VCaP (cell line): Measurements from ENCODE around the gene GH2.

Experiments used
- H3K27ac ChIP-seq: fragments of 450-650 bp; 2 replicates; pipeline ENCODE4 v1.5.1; 2017
- CTCF ChIP-seq: fragments of 450-650 bp; conservative IDR thresholded peaks from 2 replicates; pipeline ENCODE4 v1.5.1; 2017; ENCODE audit warnings: mild to moderate bottlenecking, moderate library complexity

Gene GH2

DNA sequence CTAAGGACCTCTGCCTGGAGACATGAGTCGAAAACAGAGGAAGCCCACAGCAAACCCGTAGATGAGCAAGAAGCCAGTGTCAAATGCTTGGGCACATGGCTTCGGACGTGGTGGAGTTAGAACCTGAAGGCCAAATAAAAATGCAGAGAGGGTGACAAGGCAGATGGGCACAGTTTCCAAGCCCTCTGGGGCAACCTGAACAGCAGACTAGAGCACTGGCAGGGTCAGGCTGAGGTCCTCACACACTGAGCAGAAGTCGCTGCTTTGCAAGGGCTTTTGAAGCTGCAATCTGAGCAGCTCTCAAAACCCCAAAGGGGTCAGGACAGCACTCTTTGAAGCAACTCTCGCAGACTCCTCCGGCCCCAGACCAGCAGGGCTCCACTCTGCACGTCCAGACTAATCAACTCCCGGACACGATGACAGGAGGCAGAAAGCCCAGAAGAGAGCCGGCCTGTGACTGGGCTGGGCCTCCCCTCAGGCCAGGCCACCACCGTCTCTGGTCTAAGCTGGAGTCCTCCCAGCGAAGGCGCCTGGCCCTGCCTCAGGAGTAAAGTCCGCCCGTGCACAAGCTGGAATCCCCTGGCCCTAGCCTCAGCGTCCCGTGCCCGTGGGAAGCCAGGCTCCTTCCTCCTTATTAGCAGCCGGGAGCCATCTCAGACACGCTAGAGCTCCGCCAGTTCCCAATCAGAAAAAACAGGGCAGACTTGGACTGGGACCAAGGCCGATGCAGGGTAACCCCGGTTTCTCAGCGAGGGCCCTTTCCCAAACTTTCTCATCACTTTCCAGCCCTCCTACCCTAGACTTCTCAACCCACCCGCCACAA, 40.2 kb downstream of the GH2 start:
- no peak for TF ChIP-seq CTCF
- peak overlapping the region; percentile 96 for H3K27ac ChIP-seq

DNA sequence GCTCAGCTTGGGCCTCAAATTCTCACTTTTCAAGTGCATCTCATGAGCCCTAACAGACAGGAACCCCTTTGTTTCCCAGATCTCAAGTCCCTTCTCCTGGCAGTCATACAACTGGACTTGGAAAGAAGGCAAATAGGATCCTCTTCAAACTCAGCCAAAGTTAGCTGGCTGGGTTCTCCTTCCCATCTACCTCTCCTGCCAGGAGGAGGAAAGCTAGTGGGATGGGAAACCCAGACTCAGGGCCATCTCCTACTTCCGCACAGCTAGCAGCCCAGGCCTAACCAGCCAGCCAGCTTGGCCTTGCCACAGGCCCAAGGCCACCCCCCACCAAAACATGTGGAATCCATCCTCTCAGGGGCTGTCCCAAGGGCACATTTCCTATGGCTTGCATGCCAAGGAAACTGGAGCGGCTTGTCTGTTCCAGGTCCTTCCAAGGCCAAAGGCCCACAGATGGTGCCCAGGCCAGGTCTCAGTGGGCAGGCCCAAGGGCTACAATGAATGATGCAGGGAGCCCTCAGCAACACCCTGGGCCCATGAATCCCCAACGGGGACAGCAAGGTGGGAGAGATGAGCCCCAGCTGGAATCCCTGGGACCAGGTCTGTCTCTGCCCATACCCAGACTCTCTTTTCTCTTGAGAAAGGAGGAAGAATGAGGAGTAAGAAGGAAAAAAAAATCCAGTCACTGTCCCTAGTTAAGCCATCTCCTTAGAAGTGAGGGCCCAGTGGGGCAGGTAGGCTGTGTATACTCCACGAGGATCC, 41.0 kb downstream of the GH2 start:
- peak overlapping the region; percentile 96 for H3K27ac ChIP-seq
- no peak for TF ChIP-seq CTCF

DNA sequence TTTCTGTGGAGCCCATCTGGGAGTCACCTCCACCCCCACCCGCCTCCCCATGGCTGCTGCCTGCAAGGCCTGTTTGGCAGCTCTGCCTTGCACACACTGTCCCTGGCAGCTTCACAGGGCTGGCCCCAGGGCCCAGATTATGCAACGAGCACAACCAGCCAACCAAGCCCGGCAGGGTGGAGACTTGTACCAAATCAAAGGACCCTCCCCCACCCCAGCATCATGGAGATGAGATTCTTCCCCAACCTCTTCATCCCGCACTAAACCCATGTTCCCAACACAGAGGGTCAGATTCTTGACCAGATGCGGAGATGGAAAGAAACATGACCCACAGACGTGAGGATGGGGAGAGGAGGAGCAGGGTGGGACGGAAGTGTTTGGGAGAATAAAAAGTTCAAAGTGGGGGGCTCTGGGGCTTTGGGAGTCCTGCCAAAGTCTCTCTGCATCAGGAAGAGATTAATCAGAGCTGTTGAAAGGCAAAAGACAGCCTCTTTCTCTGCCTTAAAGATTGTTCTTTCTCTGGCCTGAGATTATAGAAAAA, 43.0 kb downstream of the GH2 start:
- TF ChIP-seq CTCF: no peak
- H3K27ac ChIP-seq: peak overlapping the region; percentile 96

DNA sequence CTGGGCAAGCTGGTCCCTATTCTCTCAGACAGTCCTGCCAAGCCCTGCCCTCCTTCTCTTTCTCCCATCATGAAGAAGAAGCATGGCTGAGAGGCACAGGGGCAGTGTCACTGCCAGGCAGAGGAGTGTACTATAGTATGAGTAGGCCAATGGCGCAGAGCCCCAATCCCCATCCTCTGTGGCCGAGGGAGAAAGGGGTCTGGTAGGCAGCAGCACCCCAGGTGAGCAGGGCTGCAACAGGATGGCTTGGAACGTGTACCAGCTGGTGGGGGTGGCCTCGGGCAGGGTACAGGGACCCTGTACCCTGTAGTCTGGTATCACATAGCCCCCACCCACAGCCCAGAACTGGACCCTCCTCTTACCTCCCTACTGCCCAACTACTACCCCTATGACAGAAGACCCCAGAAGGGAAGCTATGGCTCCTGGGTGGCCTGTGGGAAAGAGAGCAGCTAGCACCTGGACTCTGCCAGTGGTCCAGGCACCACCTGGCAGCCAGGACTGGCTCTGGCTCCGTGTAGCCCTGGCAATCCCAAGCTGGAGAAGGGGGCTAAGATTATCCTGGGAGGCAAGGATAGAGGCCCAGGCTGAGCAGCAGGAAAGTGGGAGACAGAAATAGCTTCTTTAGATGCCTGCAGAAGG, 43.7 kb downstream of the GH2 start:
- peak overlapping the region; percentile 96 for H3K27ac ChIP-seq
- no peak for TF ChIP-seq CTCF

- no peak for TF ChIP-seq CTCF
- peak overlapping the region; percentile 96; the same call in 1 of the 2 replicates for H3K27ac ChIP-seq
Observed at GRCh38 chr17:63837480-63837879, 44.3 kb downstream of the GH2 start.

DNA sequence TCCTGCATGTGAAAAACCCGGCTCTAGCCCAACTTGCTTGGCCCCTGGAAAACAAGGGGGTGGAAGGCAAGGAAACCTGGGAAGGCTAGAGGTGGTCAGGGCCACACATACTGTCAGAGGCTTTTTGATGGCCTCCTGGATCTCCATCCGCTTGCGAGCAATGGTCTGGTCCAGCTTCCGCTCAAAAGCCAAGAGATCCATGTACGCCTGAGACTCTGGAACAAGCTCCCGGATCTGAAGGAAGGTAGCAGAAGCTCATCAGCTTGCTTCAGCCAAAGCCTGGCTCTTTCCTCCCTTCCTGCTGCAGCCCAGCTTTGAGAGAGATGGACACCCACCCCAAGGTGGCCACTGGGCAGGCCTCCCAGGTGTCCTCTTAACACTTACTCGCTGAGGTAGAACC, 44.9 kb downstream of the GH2 start:
- no peak overlapping the region for H3K27ac ChIP-seq

More for the DNA sequence above, 44.9 kb downstream of the GH2 start:
- no peak for TF ChIP-seq CTCF
